Neural cell (in vitro differentiated cells): Measurements from ENCODE around the gene TMEM98. TPM values are rescaled to one million over a fixed set of nuclear protein-coding genes. Genes with fewer than 3 reads are reported as not detected.
"Not testable (repeated sequence)": the region's sequence is repeated elsewhere in the genome, so short reads cannot be mapped to it uniquely, and the experiment has no call there.

Experiments used
- H2AFZ ChIP-seq: fragments of 200-600, 300-800 bp; sonication (generic), shearing (Covaris generic); 2 replicates; pipeline ENCODE4 v1.6.0; 2014; ENCODE audit warnings: low read depth, mild to moderate bottlenecking, antibody characterized with exemption, low read length, moderate library complexity
- H3F3A ChIP-seq: fragments of 200-600 bp; shearing (Covaris generic); 2 replicates; pipeline ENCODE4 v1.6.1; 2016; ENCODE audit warnings: mild to moderate bottlenecking, moderate library complexity, mixed read lengths, antibody characterized with exemption, low read length; ENCODE audit not compliant: insufficient read depth, poor library complexity, severe bottlenecking
- H3K27ac ChIP-seq: fragments of 200-600, 300-800 bp; sonication (generic), shearing (Covaris generic); 2 replicates; pipeline ENCODE4 v1.5.1; 2014; ENCODE audit warnings: mild to moderate bottlenecking, low read length, moderate library complexity
- H3K27me3 ChIP-seq: fragments of 300-800, 200-600 bp; sonication (generic), shearing (Covaris generic); 2 replicates; pipeline ENCODE4 v1.6.0; 2014; ENCODE audit warnings: mild to moderate bottlenecking, low read depth, low read length, moderate library complexity; ENCODE audit not compliant: insufficient read depth
- H3K36me3 ChIP-seq: fragments of 300-800, 200-600 bp; sonication (generic), shearing (Covaris generic); 2 replicates; pipeline ENCODE4 v1.5.1; 2014; ENCODE audit warnings: mild to moderate bottlenecking, antibody characterized with exemption, low read length, moderate library complexity; ENCODE audit not compliant: insufficient read depth
- H3K4me2 ChIP-seq: fragments of 300-800, 200-600 bp; sonication (generic), shearing (Covaris generic); 2 replicates; pipeline ENCODE4 v1.6.0; 2014; ENCODE audit warnings: mild to moderate bottlenecking, low read length
- H3K4me3 ChIP-seq: fragments of 300-800, 200-600 bp; sonication (generic), shearing (Covaris generic); 2 replicates; pipeline ENCODE4 v1.5.1; 2014; ENCODE audit warnings: mild to moderate bottlenecking, low read length, moderate library complexity
- H3K79me2 ChIP-seq: fragments of 200-600 bp; shearing (Covaris generic); replicated peaks from 2 replicates; pipeline ENCODE4 v1.6.0; 2014; ENCODE audit warnings: mild to moderate bottlenecking, low read length, moderate library complexity; ENCODE audit not compliant: insufficient read depth
- H3K9ac ChIP-seq: fragments of 300-800, 200-600 bp; sonication (generic), shearing (Covaris generic); 2 replicates; pipeline ENCODE4 v1.6.1; 2016; ENCODE audit warnings: mild to moderate bottlenecking, low read length, mixed read lengths
- H3K9me2 ChIP-seq: fragments of 200-600 bp; shearing (Covaris generic); 2 replicates; pipeline ENCODE4 v1.6.1; 2016; ENCODE audit warnings: mild to moderate bottlenecking, low read length, mixed read lengths; ENCODE audit not compliant: insufficient read depth
- H3K9me3 ChIP-seq: fragments of 200-600, 300-800 bp; sonication (generic), shearing (Covaris generic); 2 replicates; pipeline ENCODE4 v1.6.1; 2016; ENCODE audit warnings: mild to moderate bottlenecking, mixed run types, low read length, moderate library complexity, mixed read lengths
- H4K20me1 ChIP-seq: fragments of 200-600 bp; shearing (Covaris generic); 2 replicates; pipeline ENCODE4 v1.6.1; 2016; ENCODE audit warnings: mild to moderate bottlenecking, mixed run types; ENCODE audit not compliant: insufficient read depth
- CTCF ChIP-seq: fragments of 450-650 bp; IDR thresholded peaks from 2 replicates; pipeline ENCODE4 v1.5.1; 2014; ENCODE audit warnings: antibody characterized with exemption, mild to moderate bottlenecking, moderate library complexity; ENCODE audit not compliant: poor library complexity, severe bottlenecking
- EP300 ChIP-seq: fragments of 450-650 bp; conservative IDR thresholded peaks from 2 replicates; pipeline ENCODE4 v1.6.1; 2014; ENCODE audit warnings: antibody characterized with exemption, mild to moderate bottlenecking, moderate library complexity; ENCODE audit not compliant: poor library complexity, severe bottlenecking
- EZH2 ChIP-seq: fragments of 200-600, 300-800 bp; shearing (Covaris generic), sonication (generic); IDR thresholded peaks from 2 replicates; pipeline ENCODE4 v1.6.1; 2014; ENCODE audit warnings: antibody characterized with exemption, low read length, borderline replicate concordance, mild to moderate bottlenecking; ENCODE audit not compliant: insufficient read depth, poor library complexity, severe bottlenecking
- MXI1 ChIP-seq: fragments of 450-650 bp; conservative IDR thresholded peaks from 2 replicates; pipeline ENCODE4 v1.6.1; 2014; ENCODE audit warnings: antibody characterized with exemption, mild to moderate bottlenecking; ENCODE audit not compliant: poor library complexity, severe bottlenecking
- POLR2AphosphoS5 ChIP-seq: IDR thresholded peaks from 2 replicates; pipeline ENCODE4 v1.6.1; 2012
- RAD21 ChIP-seq: fragments of 450-650 bp; conservative IDR thresholded peaks from 2 replicates; pipeline ENCODE4 v1.6.1; 2014; ENCODE audit warnings: antibody characterized with exemption, mild to moderate bottlenecking, moderate library complexity
- SMC3 ChIP-seq: fragments of 450-650 bp; conservative IDR thresholded peaks from 2 replicates; pipeline ENCODE4 v1.6.1; 2014; ENCODE audit warnings: antibody characterized with exemption, mild to moderate bottlenecking, moderate library complexity; ENCODE audit not compliant: poor library complexity
- TAF1 ChIP-seq: IDR thresholded peaks from 2 replicates; pipeline ENCODE4 v1.6.1; 2012; ENCODE audit warnings: low read depth
- polyA plus RNA-seq: library from polyadenylated mRNA; depleted of rRNA; stranded (reverse); fragments of >200 nt; gene quantifications from 2 replicates; pipeline ENCODE4 v1.2.3, GENCODE V29; 2014
- TF ChIP-seq, protein P1 (sequence below): IDR thresholded peaks from 2 replicates; pipeline ENCODE4 v1.6.1; 2012; ENCODE audit warnings: borderline replicate concordance

The TMEM98 gene
- polyA plus RNA-seq, 1 donor from 2014 or later = 65.1 TPM

DNA sequence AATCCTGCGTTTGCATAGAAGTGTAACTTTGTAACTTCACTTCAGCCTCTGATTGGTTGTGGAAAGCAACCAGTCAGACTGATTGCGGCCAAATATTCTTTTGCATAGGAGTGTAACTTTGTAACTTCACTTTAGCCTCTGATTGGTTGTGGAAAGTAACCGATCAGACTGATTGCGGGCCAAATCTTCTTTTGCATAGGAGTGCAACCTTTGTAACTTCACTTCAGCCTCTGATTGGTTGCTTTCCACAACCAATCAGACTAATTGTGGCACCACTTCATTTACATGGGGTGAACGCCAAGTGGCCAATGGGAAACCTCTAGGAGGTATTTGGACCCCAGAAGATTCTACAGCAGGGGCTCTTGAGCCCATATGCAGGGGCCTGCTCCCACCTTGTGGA lies 1.8 kb upstream of the TMEM98 start:
- Histone ChIP-seq H3K4me2 (no peak overlapping the region), H3K9ac (no peak overlapping the region), H3F3A (no peaks in the 10 kb centered on the region), H3K79me2 (peaks cover 7% of the 10 kb centered on the region), H3K27ac (no peak overlapping the region), H3K9me3 (no peaks in the 10 kb centered on the region), H2AFZ (no peak overlapping the region), H3K9me2 (no peaks in the 10 kb centered on the region), H3K4me3 (no peak overlapping the region), H3K36me3 (no peaks in the 10 kb centered on the region), H3K27me3 (no peaks in the 10 kb centered on the region), H4K20me1 (no peaks in the 10 kb centered on the region)
- TF ChIP-seq SMC3 (no peak), EP300 (no peak), POLR2AphosphoS5 (no peak), TAF1 (no peak)
- TF ChIP-seq, protein P1, sequence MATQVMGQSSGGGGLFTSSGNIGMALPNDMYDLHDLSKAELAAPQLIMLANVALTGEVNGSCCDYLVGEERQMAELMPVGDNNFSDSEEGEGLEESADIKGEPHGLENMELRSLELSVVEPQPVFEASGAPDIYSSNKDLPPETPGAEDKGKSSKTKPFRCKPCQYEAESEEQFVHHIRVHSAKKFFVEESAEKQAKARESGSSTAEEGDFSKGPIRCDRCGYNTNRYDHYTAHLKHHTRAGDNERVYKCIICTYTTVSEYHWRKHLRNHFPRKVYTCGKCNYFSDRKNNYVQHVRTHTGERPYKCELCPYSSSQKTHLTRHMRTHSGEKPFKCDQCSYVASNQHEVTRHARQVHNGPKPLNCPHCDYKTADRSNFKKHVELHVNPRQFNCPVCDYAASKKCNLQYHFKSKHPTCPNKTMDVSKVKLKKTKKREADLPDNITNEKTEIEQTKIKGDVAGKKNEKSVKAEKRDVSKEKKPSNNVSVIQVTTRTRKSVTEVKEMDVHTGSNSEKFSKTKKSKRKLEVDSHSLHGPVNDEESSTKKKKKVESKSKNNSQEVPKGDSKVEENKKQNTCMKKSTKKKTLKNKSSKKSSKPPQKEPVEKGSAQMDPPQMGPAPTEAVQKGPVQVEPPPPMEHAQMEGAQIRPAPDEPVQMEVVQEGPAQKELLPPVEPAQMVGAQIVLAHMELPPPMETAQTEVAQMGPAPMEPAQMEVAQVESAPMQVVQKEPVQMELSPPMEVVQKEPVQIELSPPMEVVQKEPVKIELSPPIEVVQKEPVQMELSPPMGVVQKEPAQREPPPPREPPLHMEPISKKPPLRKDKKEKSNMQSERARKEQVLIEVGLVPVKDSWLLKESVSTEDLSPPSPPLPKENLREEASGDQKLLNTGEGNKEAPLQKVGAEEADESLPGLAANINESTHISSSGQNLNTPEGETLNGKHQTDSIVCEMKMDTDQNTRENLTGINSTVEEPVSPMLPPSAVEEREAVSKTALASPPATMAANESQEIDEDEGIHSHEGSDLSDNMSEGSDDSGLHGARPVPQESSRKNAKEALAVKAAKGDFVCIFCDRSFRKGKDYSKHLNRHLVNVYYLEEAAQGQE = no peak

GRCh38 chr17:32926789-32927188 lies 1.2 kb upstream of the TMEM98 start:
- H3K27ac ChIP-seq, H3K9me3 ChIP-seq, H3F3A ChIP-seq, H3K27me3 ChIP-seq, H3K4me2 ChIP-seq, H3K9me2 ChIP-seq, H4K20me1 ChIP-seq, H3K4me3 ChIP-seq, H3K79me2 ChIP-seq, H3K36me3 ChIP-seq, H2AFZ ChIP-seq, H3K9ac ChIP-seq: not testable (repeated sequence)

DNA sequence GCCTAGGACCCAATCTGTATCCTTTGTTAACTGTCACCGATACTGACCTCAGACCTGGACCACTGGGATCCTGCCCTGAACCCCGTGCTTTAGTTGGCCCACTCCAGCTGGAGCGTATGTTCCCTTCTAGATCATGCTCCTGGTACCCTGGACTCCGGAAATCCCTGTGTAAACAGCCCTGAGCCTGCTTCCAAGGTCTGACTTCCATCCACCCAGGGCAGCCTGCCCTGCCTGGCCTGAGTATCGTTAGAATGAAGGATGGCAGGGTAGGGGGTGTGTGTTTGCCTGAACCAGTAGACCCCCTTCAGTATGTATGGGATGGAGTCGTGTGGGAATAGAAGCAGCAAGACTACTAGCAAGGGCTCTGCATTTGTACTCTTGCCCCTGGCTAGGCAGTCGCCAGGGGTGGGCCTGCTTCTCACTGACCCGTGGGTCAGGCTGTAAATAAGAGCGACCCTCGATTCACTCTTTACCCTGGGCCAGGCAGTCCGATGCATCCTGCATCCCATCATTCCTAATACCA lies 691 bp upstream of the TMEM98 start:
- H3K4me2 ChIP-seq = peak overlapping the region; percentile 25

More for the DNA sequence above, 691 bp upstream of the TMEM98 start:
- Histone ChIP-seq H4K20me1 (no peaks in the 10 kb centered on the region), H2AFZ (peak overlapping the region; percentile 60), H3K79me2 (peaks cover 7% of the 10 kb centered on the region), H3F3A (no peaks in the 10 kb centered on the region), H3K36me3 (no peaks in the 10 kb centered on the region), H3K27me3 (no peaks in the 10 kb centered on the region), H3K9me3 (no peaks in the 10 kb centered on the region), H3K27ac (no peak overlapping the region), H3K4me3 (peak overlapping the region; percentile 66), H3K9me2 (no peaks in the 10 kb centered on the region), H3K9ac (peak overlapping the region; percentile 60)
- TF ChIP-seq RAD21 (no peak), CTCF (no peak), EP300 (no peak), POLR2AphosphoS5 (no peak), EZH2 (no peak), SMC3 (no peak), TAF1 (no peak), MXI1 (no peak)
- TF ChIP-seq, protein P1 = no peak
